GM18951 (cell line): Measurements from ENCODE around the gene TSGA10IP.

ENCODE experiments used
- POLR2A ChIP-seq: IDR thresholded peaks from 4 replicates; pipeline ENCODE4 v1.6.1; 2011; ENCODE audit warnings: mild to moderate bottlenecking; ENCODE audit not compliant: insufficient read length, insufficient read depth; ENCODE audit errors: extremely low read depth
- in situ Hi-C: fragments of 300-500 bp; cut with MboI; formaldehyde crosslinking; loops from one replicate; pipeline ENCODE4 v1.12.0; 2022; ENCODE audit warnings: low sequenced_read_pairs, mixed read lengths, inconsistent platforms; ENCODE audit not compliant: unreplicated experiment

Gene TSGA10IP

GRCh38 chr11:65962141-65962564 is 16.9 kb downstream of the TSGA10IP start:
- in situ Hi-C loops, result no loop called here
- no peak for TF ChIP-seq POLR2A

DNA sequence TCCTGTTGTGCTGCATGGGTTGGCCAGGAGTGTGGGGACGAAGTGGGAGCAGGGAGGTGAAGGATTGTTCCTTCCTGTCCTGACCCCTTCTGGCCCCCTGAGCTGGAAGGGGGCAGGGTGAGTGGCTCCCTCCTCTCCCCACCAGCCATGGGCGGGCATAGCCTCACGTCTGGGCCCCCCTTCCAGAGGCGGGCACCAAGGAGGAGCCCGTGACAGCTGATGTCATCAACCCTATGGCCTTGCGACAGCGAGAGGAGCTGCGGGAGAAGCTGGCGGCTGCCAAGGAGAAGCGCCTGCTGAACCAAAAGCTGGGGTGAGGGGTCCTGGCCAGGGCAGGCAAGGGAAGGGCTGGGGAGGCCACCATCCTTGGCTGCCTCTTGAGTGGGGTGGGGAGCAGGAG is 19.6 kb downstream of the TSGA10IP start:
- in situ Hi-C loops, result no loop called here
- no peak for TF ChIP-seq POLR2A

GRCh38 chr11:65965986-65966762 is 20.9 kb downstream of the TSGA10IP start:
- in situ Hi-C loops, result no loop called here
- TF ChIP-seq POLR2A, result no peak

GRCh38 chr11:65967329-65967934 is 22.2 kb downstream of the TSGA10IP start:
- TF ChIP-seq POLR2A, result no peak
- in situ Hi-C loops, result no loop called here

DNA sequence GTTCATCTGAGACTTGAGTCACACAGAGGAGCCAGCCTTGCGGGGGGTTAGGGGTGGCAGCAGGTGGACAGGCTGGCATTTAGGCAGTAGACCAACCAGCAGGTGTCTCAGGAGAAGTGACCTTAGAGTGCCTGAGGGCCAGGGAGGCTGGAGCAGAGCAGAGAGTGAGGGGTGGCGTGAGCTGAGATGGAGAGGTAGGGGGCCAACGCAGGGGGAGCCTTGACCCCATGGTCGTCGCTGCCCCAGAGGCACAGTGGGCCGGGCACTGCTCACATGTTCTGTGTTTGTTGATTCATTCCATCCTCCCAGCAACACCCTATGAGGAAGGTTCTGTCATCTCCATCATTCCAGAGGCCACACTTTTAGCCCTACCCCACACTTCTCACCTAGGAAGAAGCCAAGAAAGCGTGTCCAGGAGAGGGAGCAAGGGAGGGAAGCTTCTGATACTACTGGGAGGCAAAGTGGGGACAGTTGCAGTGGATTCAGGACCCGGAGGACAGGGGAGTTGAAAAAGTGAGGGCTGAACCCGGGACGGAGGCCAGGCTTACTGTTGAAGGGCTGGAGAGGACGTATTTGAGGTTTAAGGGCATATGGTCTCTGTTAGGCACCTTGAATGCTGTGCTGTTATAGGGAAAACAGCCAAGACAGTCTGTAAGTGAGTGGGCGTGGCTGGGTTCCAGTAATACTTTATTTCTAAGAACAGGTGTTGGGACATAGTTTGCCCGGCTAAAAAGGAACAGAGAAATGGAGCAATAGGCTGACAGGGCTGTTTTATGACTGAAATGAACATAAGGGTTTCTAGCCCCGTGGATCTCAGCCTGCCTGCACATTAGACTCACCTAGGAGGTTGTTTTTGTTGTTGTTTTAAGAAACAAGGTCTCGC is 23.6 kb downstream of the TSGA10IP start:
- no peak for TF ChIP-seq POLR2A

DNA sequence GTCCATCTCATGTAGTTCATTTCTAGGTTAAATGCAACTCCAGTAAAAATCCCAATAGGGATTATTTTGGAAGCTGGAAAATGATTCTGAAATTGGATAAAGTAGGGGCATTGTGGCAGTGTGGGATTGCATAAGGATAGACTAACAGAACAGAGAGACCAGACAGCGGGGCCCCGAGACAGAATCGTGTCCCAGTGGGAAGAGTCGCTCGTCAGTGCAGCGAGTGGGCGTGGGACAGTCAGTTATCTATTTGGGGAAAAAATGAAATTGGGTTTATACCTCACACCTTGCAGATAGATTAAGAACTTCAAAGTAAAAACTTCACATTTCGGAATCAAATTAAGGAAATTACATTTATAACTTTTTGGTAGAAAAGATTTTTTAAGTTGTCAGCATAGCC is 26.8 kb downstream of the TSGA10IP start:
- in situ Hi-C loops, result no loop called here

More for the DNA sequence above, 23.6 kb downstream of the TSGA10IP start:
- in situ Hi-C loops, result no loop called here

GRCh38 chr11:65973439-65974110 is 28.3 kb downstream of the TSGA10IP start:
- in situ Hi-C loops, result no loop called here
- no peak for TF ChIP-seq POLR2A

More for the DNA sequence above, 26.8 kb downstream of the TSGA10IP start:
- no peak for TF ChIP-seq POLR2A

GRCh38 chr11:65975771-65976170 is 30.5 kb downstream of the TSGA10IP start:
- no peak for TF ChIP-seq POLR2A
- in situ Hi-C loops, result loop anchor here (25.0 kb wide), 1 partner anchor 263 kb away; the partner anchor contains the start of genes KAT5 and RNASEH2C

- no peak for TF ChIP-seq POLR2A
- in situ Hi-C loops, result loop anchor here (25.0 kb wide), 1 partner anchor 264 kb away; the partner anchor contains the start of genes KAT5 and RNASEH2C
These were observed 31.2 kb downstream of the TSGA10IP start for GRCh38 chr11:65976216-65977176.

DNA sequence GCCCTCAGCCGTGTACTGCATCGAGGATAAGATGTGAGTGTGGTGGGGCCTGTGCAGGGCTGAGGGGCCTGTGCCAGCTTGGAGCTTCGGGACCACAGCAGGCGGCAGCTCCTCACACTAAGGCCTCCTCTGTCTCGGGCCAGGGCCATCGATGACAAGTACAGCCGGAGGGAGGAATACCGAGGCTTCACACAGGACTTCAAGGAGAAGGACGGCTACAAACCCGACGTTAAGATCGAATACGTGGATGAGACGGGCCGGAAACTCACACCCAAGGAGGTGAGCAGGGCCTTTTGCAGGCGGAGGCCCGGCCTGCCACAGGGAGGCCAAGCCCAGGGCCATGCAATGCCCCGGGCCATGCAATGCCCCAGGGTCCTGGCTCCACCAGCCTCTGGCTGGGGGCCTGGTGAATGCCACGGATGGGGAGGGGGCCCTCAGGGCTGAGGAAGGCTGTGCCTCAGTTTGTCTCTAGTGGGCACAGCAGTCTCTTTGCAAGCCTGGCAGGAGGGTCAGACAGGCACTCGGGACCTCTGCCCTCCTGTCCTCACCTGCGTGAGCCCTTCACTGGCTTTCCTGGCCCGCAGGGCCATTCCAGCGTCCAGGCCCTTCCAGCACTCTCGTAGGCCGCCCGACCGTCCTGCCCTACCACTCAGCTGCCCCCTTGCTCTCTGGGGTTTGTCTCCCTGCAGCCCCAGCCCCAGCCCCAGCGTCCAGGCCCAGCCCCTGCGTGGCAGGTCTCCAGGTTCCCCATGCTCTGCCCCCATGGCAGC is 32.5 kb downstream of the TSGA10IP start:
- no peak for TF ChIP-seq POLR2A
- in situ Hi-C loops, result loop anchor here (25.0 kb wide), 1 partner anchor 266 kb away; the partner anchor contains the start of genes KAT5 and RNASEH2C
